ENCODE data around the gene SEMA5B. TPM values are rescaled to one million over a fixed set of nuclear protein-coding genes. Genes with fewer than 3 reads are reported as not detected.

Gene SEMA5B
- total RNA-seq, 4 donors from 2014 or later = 0.29 to 25.4 (median 4.5) TPM; not detected in 1

GRCh38 chr3:122932251-122932967, 95.2 kb downstream of the SEMA5B start:
- Histone ChIP-seq H3K4me3 (no peak overlapping the region), H3K4me1 (no peaks in the 10 kb centered on the region), H3K27ac (no peak overlapping the region), H3K36me3 (no peaks in the 10 kb centered on the region), H3K9me3 (no peaks in the 10 kb centered on the region), H3K27me3 (no peaks in the 10 kb centered on the region)
- no peak for DNase-seq
- intact Hi-C loops (cut with DNase I; ENCODE audit: low total_unique reads) = no loop called here
- TF ChIP-seq POLR2A (IDR thresholded peaks at IDR 0.05) (no peak), CTCF (IDR thresholded peaks at IDR 0.05) (no peak)

DNA sequence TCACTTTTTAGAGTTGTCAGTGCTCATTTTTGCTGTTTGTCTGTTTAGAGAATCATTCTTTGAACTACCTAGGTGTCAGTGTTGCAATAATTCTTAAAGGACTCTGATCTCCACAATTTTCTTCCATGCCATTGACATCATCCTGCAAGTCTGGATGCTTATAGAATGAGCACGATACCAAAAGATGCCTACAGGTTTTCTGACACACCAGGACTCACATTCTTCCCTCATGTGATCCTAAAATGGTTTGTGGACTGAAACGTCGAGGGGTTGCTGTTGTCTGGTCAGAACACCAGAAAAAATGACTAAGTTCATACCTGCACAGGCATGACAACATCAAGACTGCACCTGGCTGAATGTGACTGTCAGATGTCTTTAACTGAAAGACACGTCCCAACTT, 95.9 kb downstream of the SEMA5B start:
- no peak overlapping the region for H3K27ac ChIP-seq
- no peak overlapping the region for H3K4me3 ChIP-seq
- no peaks in the 10 kb centered on the region for H3K9me3 ChIP-seq
- H3K36me3 ChIP-seq = no peaks in the 10 kb centered on the region
- intact Hi-C loops (cut with DNase I; ENCODE audit: low total_unique reads) = no loop called here
- DNase-seq = no peak
- H3K4me1 ChIP-seq = no peaks in the 10 kb centered on the region
- TF ChIP-seq CTCF (IDR thresholded peaks at IDR 0.05) = no peak
- TF ChIP-seq POLR2A (IDR thresholded peaks at IDR 0.05) = no peak
- no peaks in the 10 kb centered on the region for H3K27me3 ChIP-seq

DNA sequence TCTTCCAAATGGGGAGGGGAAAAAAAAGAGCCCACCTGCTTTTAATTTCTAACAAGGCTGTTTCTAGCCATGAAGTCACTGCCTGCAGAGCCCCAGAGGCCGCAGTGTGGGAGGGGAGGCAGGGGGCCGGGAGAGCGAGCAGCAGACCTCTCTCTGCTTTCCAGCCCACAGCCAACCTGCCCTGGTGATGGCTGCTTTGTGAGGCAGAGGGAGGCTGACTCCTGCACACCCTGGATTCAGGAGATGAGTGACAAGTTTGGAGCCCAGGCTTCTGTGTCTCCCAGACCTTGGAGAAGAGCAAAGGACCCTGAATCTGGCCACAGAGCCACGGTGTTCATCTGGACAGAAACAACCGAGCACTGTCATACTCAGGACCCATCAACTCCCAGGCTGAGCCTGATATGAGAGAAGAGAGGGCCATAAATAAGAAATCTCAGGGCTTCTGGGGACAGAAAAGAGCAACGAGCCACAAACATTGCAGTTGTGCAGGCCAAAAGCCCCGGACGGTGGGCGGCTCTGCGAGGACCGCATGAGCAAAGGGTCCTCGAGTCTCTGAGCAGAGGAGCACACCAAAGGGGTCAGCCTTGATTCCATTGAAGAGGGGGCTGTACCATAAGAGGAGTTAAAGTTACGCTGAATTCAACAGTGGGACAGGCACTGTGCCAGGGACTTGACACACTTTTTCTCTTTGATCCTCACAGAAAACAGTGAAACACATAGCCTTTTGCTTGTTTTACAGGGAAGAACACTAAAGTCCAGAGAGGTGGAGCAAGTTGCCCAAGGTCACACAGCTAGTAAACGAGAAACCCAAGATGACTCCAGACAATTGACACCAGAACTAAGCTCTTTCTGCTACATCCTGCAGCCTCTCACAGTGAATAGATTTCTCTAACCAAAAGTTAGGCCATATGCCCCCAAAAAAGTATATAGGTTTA, 97.2 kb downstream of the SEMA5B start:
- Histone ChIP-seq H3K27me3 (no peaks in the 10 kb centered on the region), H3K4me1 (no peaks in the 10 kb centered on the region), H3K4me3 (no peak overlapping the region), H3K36me3 (no peaks in the 10 kb centered on the region), H3K9me3 (no peaks in the 10 kb centered on the region), H3K27ac (no peak overlapping the region)
- DNase-seq = no peak
- TF ChIP-seq POLR2A (IDR thresholded peaks at IDR 0.05) (no peak), CTCF (IDR thresholded peaks at IDR 0.05) (no peak)
- intact Hi-C loops (cut with DNase I; ENCODE audit: low total_unique reads) = no loop called here

DNA sequence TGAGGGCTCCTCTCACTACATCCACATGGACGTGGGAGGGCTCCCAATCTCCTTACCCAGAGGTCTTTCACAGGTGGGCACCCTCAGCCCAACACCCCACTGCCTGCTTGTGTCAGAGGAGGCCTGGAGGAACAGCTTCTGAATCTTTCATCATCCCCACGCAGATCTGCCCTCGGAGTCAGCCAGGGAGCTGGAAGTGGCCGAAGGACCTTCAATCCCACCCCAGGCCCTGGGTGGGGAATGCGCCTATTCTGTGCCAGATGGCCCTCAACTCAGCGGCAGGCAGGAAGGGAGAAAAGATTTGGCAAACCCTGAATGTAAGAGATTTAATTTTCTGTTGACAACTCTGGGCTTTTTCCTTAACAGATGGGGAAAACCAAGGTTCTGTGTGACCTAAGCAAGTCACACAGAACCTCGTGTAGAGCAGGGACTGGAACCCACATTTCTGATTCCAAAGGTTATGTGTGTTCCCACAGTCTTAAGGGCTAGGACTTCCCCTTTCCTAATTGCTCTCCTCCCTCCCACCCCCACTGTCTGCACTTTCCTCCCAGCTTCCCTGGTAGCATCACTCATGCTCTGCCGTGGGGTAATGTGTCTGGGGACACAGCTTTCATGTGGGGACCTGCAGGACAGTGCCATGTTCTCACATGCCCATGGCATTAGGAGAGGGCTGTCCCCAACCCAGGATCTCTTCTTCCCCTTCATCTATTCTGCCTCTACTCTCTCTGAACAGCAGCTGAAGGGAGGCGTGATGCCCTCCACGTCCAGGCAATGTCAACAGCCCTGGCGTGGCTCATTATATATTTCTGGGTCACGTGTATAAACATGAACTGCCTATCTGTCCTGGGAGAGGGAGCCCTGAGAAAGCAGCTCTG, 98.1 kb downstream of the SEMA5B start:
- TF ChIP-seq CTCF (IDR thresholded peaks at IDR 0.05) (no peak), POLR2A (IDR thresholded peaks at IDR 0.05) (no peak)
- no peaks in the 10 kb centered on the region for H3K36me3 ChIP-seq
- no peak for DNase-seq
- intact Hi-C loops (cut with DNase I; ENCODE audit: low total_unique reads) = no loop called here
- no peaks in the 10 kb centered on the region for H3K9me3 ChIP-seq
- no peak overlapping the region for H3K4me3 ChIP-seq
- no peaks in the 10 kb centered on the region for H3K4me1 ChIP-seq
- no peaks in the 10 kb centered on the region for H3K27me3 ChIP-seq
- H3K27ac ChIP-seq = no peak overlapping the region

All from uterus (tissue), 4 donors.